ENCODE measurements around the gene ZNF692.

The ZNF692 gene

GRCh38 chr1:248858096-248858890 is 592 bp downstream of the ZNF692 start:
- Mint-ChIP-seq H3K4me1 (peaks cover 20% of the 10 kb centered on the region), H3K27ac (peak overlapping the region; percentile 89 to 97 (median 97)), H3K9me3 (no peaks in the 10 kb centered on the region), H3K4me3 (peak overlapping the region; percentile 89 to 95 (median 94)), H3K36me3 (ENCODE audit: low read depth) (peaks cover 14% of the 10 kb centered on the region), H3K27me3 (ENCODE audit: low read depth) (peaks cover 7% of the 10 kb centered on the region)
- peak in 1 of 3 experiments; percentile 47 for TF ChIP-seq CTCF (IDR thresholded peaks at IDR 0.05; ENCODE audit: unreplicated experiment in 3 of 3)

DNA sequence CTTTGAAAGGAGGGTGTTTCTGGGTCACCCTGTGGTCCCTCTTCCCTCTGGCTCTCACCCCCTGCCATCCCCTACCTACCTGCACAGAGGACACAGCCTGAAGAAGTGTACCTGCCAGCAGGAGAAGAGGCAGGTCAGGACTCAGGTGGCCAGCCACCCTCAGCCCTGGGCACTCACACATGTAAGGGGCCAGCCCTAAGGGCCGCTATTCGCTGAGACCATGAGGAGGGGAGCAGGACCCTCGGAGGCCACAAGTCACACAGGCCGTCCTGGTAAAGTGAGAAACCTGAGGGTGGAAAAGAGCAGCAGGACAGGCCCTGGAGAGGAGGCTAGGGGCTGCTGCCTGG is 1.2 kb downstream of the ZNF692 start:
- Mint-ChIP-seq H3K4me1 (peaks cover 18% of the 10 kb centered on the region), H3K27me3 (ENCODE audit: low read depth) (peaks cover 4% of the 10 kb centered on the region), H3K36me3 (ENCODE audit: low read depth) (peaks cover 14% of the 10 kb centered on the region), H3K9me3 (no peaks in the 10 kb centered on the region), H3K4me3 (peak overlapping the region; percentile 89 to 95 (median 94)), H3K27ac (peak overlapping the region; percentile 89 to 97 (median 97))
- TF ChIP-seq CTCF (IDR thresholded peaks at IDR 0.05; ENCODE audit: unreplicated experiment in 3 of 3) = no peak

- H3K27ac Mint-ChIP-seq = peak overlapping the region in 1 of 3 experiments; percentile 97
- peak overlapping the region; percentile 89 to 95 (median 94) for H3K4me3 Mint-ChIP-seq
- peaks cover 14% of the 10 kb centered on the region for H3K4me1 Mint-ChIP-seq
- H3K9me3 Mint-ChIP-seq = no peaks in the 10 kb centered on the region
- TF ChIP-seq CTCF (IDR thresholded peaks at IDR 0.05; ENCODE audit: unreplicated experiment in 3 of 3) = no peak
- H3K36me3 Mint-ChIP-seq (ENCODE audit: low read depth) = peaks cover 14% of the 10 kb centered on the region
- no peaks in the 10 kb centered on the region for H3K27me3 Mint-ChIP-seq (ENCODE audit: low read depth)
Measured at GRCh38 chr1:248857201-248857600, 1.7 kb downstream of the ZNF692 start.

- peaks cover 14% of the 10 kb centered on the region for H3K4me1 Mint-ChIP-seq
- H3K36me3 Mint-ChIP-seq (ENCODE audit: low read depth) = peaks cover 14% of the 10 kb centered on the region
- no peaks in the 10 kb centered on the region for H3K9me3 Mint-ChIP-seq
- H3K27me3 Mint-ChIP-seq (ENCODE audit: low read depth) = no peaks in the 10 kb centered on the region
- H3K4me3 Mint-ChIP-seq = peak overlapping the region in 1 of 3 experiments; percentile 6
- no peak overlapping the region for H3K27ac Mint-ChIP-seq
- TF ChIP-seq CTCF (IDR thresholded peaks at IDR 0.05; ENCODE audit: unreplicated experiment in 3 of 3) = no peak
Measured at GRCh38 chr1:248856176-248856575, 2.7 kb downstream of the ZNF692 start.

DNA sequence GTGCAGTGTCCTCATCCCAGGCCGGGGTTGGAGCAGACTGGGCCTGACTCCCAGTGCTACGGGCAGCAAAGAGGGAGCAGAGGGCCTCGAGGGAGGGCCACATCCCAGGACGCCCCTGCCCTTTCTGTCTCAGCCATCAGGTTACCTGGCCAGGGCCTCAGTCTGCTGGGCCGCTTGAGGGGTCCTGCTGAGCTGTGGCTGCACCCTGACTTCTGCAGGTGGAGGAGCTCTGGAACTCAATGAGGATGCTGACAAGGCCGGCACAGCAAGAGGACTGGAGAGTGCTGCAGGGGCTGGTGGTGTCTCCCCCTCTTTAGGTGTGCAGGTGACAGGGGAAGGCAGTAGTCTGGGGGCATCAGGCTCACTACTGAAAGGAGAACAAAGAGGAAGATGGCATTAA is 3.3 kb downstream of the ZNF692 start:
- TF ChIP-seq CTCF (IDR thresholded peaks at IDR 0.05; ENCODE audit: unreplicated experiment in 3 of 3) = no peak
- peaks cover 14% of the 10 kb centered on the region for H3K36me3 Mint-ChIP-seq (ENCODE audit: low read depth)
- no peak overlapping the region for H3K27ac Mint-ChIP-seq

More for the DNA sequence above, 3.3 kb downstream of the ZNF692 start:
- no peaks in the 10 kb centered on the region for H3K9me3 Mint-ChIP-seq
- peak overlapping the region in 1 of 3 experiments; percentile 6 for H3K4me3 Mint-ChIP-seq
- peaks cover 14% of the 10 kb centered on the region for H3K4me1 Mint-ChIP-seq
- no peaks in the 10 kb centered on the region for H3K27me3 Mint-ChIP-seq (ENCODE audit: low read depth)
